Breast epithelium (tissue), 3 donors: ENCODE measurements around the gene CSNK1G1.

ENCODE experiments used
- POLR2A ChIP-seq: fragments of 450-650 bp; IDR thresholded peaks from one replicate; pipeline ENCODE4 v1.6.1; 2016; ENCODE audit warnings: antibody characterized with exemption, mild to moderate bottlenecking, moderate library complexity
- TF ChIP-seq, protein P1 (sequence below), 3 donors: fragments of 450-650 bp; IDR thresholded peaks; one replicate each; pipeline ENCODE4 v1.5.1; 2016 to 2017; ENCODE audit warnings: antibody characterized with exemption in 3 of 3, mild to moderate bottlenecking in 3 of 3, moderate library complexity in 3 of 3

DNA sequence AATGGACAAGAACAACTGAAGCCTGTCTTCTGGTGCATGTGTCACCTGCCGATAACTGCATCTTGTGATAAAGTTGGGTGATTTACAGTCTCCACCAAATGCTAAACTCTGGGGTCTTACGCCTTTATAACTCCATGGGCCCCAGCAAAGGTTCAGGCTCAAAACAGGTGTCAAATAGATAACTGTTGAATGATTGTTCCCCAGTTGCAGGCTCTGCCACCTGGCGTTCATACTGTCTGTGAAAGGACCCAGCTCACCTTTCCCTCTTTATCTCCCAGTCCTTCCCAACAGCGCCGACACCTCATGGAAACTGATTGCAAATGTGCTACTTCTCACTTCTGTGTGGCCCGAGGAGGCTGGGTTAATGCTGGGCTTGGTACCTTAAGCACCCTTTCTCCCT, 212.7 kb downstream of the CSNK1G1 start:
- TF ChIP-seq, protein P1, sequence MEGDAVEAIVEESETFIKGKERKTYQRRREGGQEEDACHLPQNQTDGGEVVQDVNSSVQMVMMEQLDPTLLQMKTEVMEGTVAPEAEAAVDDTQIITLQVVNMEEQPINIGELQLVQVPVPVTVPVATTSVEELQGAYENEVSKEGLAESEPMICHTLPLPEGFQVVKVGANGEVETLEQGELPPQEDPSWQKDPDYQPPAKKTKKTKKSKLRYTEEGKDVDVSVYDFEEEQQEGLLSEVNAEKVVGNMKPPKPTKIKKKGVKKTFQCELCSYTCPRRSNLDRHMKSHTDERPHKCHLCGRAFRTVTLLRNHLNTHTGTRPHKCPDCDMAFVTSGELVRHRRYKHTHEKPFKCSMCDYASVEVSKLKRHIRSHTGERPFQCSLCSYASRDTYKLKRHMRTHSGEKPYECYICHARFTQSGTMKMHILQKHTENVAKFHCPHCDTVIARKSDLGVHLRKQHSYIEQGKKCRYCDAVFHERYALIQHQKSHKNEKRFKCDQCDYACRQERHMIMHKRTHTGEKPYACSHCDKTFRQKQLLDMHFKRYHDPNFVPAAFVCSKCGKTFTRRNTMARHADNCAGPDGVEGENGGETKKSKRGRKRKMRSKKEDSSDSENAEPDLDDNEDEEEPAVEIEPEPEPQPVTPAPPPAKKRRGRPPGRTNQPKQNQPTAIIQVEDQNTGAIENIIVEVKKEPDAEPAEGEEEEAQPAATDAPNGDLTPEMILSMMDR (IDR thresholded peaks at IDR 0.05) = no peak
- TF ChIP-seq POLR2A = no peak
